Fibroblast of lung (primary cell): ENCODE data around the gene BCAS1. TPM values are rescaled to one million over a fixed set of nuclear protein-coding genes. Genes with fewer than 3 reads are reported as not detected.

ENCODE experiments used
- DNase-seq, 2 donors: peaks; one replicate each; pipeline versions ENCODE4 v3.0.0 to v3.0.0-alpha.2; 2010; ENCODE audit warnings: low read depth in 2 of 2
- H2AFZ ChIP-seq: 2 replicates; pipeline ENCODE4 v1.5.1; 2012; ENCODE audit warnings: low read length, control low read depth, inconsistent platforms
- H3K27ac ChIP-seq: 2 replicates; pipeline ENCODE4 v1.5.1; 2011; ENCODE audit warnings: low read length, control low read depth; ENCODE audit not compliant: insufficient read depth
- H3K27me3 ChIP-seq: 2 replicates; pipeline ENCODE4 v1.5.1; 2011; ENCODE audit warnings: mild to moderate bottlenecking, low read length; ENCODE audit not compliant: control insufficient read depth, insufficient read depth
- H3K36me3 ChIP-seq: 2 replicates; pipeline ENCODE4 v1.5.1; 2011; ENCODE audit warnings: low read length; ENCODE audit not compliant: control insufficient read depth, insufficient read depth
- H3K4me1 ChIP-seq: 2 replicates; pipeline ENCODE4 v1.5.1; 2011; ENCODE audit warnings: low read length; ENCODE audit not compliant: control insufficient read depth, insufficient read depth; ENCODE audit errors: extremely low read depth
- H3K4me2 ChIP-seq: 2 replicates; pipeline ENCODE4 v1.5.1; 2011; ENCODE audit warnings: low read length, control low read depth; ENCODE audit not compliant: insufficient read depth; ENCODE audit errors: extremely low read depth
- H3K4me3 ChIP-seq, 4 experiments: fragments of 200-600 bp in 1 of 4; sonication (generic) in 1 of 4; replicated peaks in 1 of 4; 2 replicates each; pipeline ENCODE4 v1.5.1; 2011 to 2016; ENCODE audit warnings: low read length in 4 of 4, low read depth in 3 of 4, mild to moderate bottlenecking in 3 of 4, control low read depth in 2 of 4, inconsistent platforms in 1 of 4, mixed read lengths in 1 of 4; ENCODE audit not compliant: insufficient read depth in 1 of 4; ENCODE audit errors: control extremely low read depth in 1 of 4
- H3K79me2 ChIP-seq: 2 replicates; pipeline ENCODE4 v1.5.1; 2012; ENCODE audit warnings: mild to moderate bottlenecking, low read length, inconsistent platforms; ENCODE audit not compliant: control insufficient read depth, insufficient read depth
- H3K9ac ChIP-seq: 2 replicates; pipeline ENCODE4 v1.5.1; 2011; ENCODE audit warnings: mild to moderate bottlenecking, low read length, control low read depth; ENCODE audit not compliant: insufficient read depth
- H3K9me3 ChIP-seq: 2 replicates; pipeline ENCODE4 v1.5.1; 2012; ENCODE audit warnings: low read depth, low read length; ENCODE audit not compliant: control insufficient read depth, insufficient read depth
- H4K20me1 ChIP-seq: 2 replicates; pipeline ENCODE4 v1.5.1; 2011; ENCODE audit warnings: low read length; ENCODE audit not compliant: control insufficient read depth, insufficient read depth; ENCODE audit errors: extremely low read depth
- EZH2 ChIP-seq: IDR thresholded peaks from 2 replicates; pipeline ENCODE4 v1.5.1; 2012; ENCODE audit warnings: low read length, control low read depth, mild to moderate bottlenecking; ENCODE audit errors: missing control alignments
- polyA plus RNA-seq, 2 donors: library from polyadenylated mRNA; depleted of rRNA in 1 of 2; stranded (reverse) in 1 of 2; unstranded in 1 of 2; fragments of >200 nt; gene quantifications; 2 replicates each; pipeline ENCODE4 v1.2.1, GENCODE V29; 2011 to 2012; ENCODE audit warnings: missing spikeins in 1 of 2
- total RNA-seq: library from RNA; depleted of rRNA; stranded (reverse); fragments of >200 nt; gene quantifications from 2 replicates; pipeline ENCODE4 v1.2.1, GENCODE V29; 2014
- TF ChIP-seq, protein P1 (sequence below), 2 donors: IDR thresholded peaks in 1 of 2; conservative IDR thresholded peaks in 1 of 2; 1 replicate in 1 of 2; 2 replicates in 1 of 2; pipeline ENCODE4 v1.5.1; 2011 to 2012; ENCODE audit warnings: low read length in 2 of 2, control low read depth in 1 of 2, inconsistent platforms in 1 of 2, low read depth in 1 of 2, mild to moderate bottlenecking in 1 of 2

The BCAS1 gene
- total and polyA plus RNA-seq, 2 donors (not counting 1 experiment from before 2014, with no cell fraction given) = 0.17 TPM; not detected in 1

GRCh38 chr20:54110457-54110856 lies 40.1 kb upstream of the BCAS1 start:
- no peak for TF ChIP-seq EZH2
- TF ChIP-seq, protein P1, sequence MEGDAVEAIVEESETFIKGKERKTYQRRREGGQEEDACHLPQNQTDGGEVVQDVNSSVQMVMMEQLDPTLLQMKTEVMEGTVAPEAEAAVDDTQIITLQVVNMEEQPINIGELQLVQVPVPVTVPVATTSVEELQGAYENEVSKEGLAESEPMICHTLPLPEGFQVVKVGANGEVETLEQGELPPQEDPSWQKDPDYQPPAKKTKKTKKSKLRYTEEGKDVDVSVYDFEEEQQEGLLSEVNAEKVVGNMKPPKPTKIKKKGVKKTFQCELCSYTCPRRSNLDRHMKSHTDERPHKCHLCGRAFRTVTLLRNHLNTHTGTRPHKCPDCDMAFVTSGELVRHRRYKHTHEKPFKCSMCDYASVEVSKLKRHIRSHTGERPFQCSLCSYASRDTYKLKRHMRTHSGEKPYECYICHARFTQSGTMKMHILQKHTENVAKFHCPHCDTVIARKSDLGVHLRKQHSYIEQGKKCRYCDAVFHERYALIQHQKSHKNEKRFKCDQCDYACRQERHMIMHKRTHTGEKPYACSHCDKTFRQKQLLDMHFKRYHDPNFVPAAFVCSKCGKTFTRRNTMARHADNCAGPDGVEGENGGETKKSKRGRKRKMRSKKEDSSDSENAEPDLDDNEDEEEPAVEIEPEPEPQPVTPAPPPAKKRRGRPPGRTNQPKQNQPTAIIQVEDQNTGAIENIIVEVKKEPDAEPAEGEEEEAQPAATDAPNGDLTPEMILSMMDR (conservative IDR thresholded peaks at IDR 0.05 in 1 of 2, IDR thresholded peaks at IDR 0.05 in 1 of 2; ENCODE audit: low read depth in 1 of 2, low read length in 2 of 2) = no peak
- no peak for DNase-seq

GRCh38 chr20:54110041-54110440 lies 39.6 kb upstream of the BCAS1 start:
- Histone ChIP-seq H3K79me2 (no peaks in the 10 kb centered on the region), H3K36me3 (no peaks in the 10 kb centered on the region), H2AFZ (no peak overlapping the region), H3K9me3 (no peaks in the 10 kb centered on the region), H3K9ac (no peak overlapping the region), H3K4me3 (no peak overlapping the region), H4K20me1 (no peaks in the 10 kb centered on the region), H3K27ac (no peak overlapping the region), H3K27me3 (no peaks in the 10 kb centered on the region), H3K4me1 (no peaks in the 10 kb centered on the region), H3K4me2 (no peak overlapping the region)
- DNase-seq = no peak
- TF ChIP-seq EZH2 = no peak
- TF ChIP-seq, protein P1 (conservative IDR thresholded peaks at IDR 0.05 in 1 of 2, IDR thresholded peaks at IDR 0.05 in 1 of 2; ENCODE audit: low read depth in 1 of 2, low read length in 2 of 2) = no peak

More at GRCh38 chr20:54110457-54110856, 40.1 kb upstream of the BCAS1 start:
- Histone ChIP-seq H3K27ac (no peak overlapping the region), H3K4me3 (no peak overlapping the region), H3K79me2 (no peaks in the 10 kb centered on the region), H3K4me1 (peaks cover under 1% of the 10 kb centered on the region), H3K4me2 (no peak overlapping the region), H2AFZ (no peak overlapping the region), H3K27me3 (no peaks in the 10 kb centered on the region), H4K20me1 (no peaks in the 10 kb centered on the region), H3K36me3 (no peaks in the 10 kb centered on the region), H3K9me3 (no peaks in the 10 kb centered on the region), H3K9ac (no peak overlapping the region)

DNA sequence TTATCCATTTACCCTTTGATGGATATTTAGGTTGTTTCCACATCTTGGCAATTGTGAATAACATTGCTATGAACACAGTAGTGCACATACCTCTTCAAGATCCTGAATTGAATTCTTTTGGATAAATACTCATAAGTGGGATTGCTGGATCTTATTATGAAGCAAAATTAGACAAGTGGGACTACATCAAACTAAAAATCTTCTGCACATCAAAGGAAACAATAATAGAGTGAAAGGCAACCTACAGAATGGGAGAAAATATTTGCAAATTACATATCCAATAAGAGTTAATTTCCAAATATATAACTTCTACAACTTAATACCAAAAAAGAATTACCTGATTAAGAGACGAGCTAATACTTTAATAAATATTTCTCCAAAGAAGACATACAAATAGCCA lies 38.4 kb upstream of the BCAS1 start:
- Histone ChIP-seq H4K20me1 (no peaks in the 10 kb centered on the region), H3K36me3 (no peaks in the 10 kb centered on the region), H3K79me2 (no peaks in the 10 kb centered on the region), H3K9ac (no peak overlapping the region), H2AFZ (no peak overlapping the region), H3K4me3 (no peak overlapping the region), H3K27me3 (no peaks in the 10 kb centered on the region), H3K4me1 (no peaks in the 10 kb centered on the region), H3K27ac (no peak overlapping the region), H3K4me2 (no peak overlapping the region), H3K9me3 (no peaks in the 10 kb centered on the region)
- DNase-seq = no peak
- TF ChIP-seq, protein P1 (conservative IDR thresholded peaks at IDR 0.05 in 1 of 2, IDR thresholded peaks at IDR 0.05 in 1 of 2; ENCODE audit: low read depth in 1 of 2, low read length in 2 of 2) = no peak
- TF ChIP-seq EZH2 = no peak
